ENCODE data around the gene ADAMTS12.
"Not testable (repeated sequence)": the region's sequence is repeated elsewhere in the genome, so short reads cannot be mapped to it uniquely, and the experiment has no call there.

ADAMTS12 gene

DNA sequence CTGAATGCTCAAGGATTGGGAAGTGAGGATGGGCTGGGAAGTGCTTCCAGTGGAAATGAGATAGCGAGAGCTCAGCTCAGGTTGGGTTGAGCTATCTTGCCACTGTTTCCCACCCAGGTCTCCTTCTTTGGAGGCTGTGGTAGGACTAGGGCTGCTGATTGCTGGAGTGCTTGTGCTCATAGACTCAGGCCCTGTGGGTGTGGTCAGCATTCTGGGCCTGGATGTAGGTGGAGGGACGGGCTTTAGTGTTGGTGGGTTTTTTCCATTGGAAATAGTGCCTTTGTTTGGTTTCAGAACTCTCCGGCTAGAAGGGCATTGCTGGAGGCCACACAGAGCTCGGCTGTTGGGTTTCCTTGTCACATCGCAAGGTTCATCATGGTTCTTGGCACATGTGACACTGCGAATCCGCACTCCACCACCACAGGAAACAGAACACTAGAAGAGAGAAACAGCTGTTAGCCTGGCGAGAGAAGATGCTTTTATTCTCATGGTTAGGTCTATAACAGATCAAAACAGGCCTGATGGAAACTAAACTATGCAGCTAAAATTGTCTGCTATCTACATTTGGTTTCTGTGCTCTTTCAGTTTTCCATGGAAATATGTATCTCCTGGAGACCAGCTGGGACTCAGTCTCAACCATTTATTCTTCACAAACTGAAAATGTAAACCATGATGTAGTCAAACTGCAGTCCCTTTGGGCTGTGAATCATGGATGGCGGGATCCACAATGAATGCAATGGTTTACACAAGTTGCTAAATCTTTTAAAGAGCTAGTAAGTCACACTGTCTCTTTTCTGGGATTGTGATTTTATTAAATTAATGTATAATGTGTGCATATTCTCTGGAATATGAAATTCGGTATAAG lies 314.8 kb downstream of the ADAMTS12 start:
- no peak for DNase-seq

GRCh38 chr5:33565324-33565723 lies 326.5 kb downstream of the ADAMTS12 start:
- DNase-seq = no peak

GRCh38 chr5:33563983-33564908 lies 327.5 kb downstream of the ADAMTS12 start:
- DNase-seq = no peak

DNA sequence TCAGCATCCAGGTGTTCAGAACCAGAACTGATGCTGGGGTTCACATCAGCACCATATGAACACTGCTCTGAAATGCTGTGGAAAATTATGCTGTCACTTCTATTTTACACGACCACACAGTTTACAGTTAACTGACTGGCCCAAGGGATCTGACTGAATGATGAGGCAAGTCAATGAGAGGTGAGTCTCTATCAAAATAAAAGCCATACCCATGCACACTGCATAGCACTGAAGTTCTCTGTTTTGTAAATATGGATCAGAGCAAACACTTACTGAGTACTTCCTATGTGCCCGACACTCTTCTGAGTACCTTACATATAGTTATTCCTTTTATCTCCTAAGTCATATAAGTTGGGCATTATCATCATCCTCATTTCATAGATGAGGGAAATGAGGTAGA lies 328.3 kb downstream of the ADAMTS12 start:
- DNase-seq = no peak

DNA sequence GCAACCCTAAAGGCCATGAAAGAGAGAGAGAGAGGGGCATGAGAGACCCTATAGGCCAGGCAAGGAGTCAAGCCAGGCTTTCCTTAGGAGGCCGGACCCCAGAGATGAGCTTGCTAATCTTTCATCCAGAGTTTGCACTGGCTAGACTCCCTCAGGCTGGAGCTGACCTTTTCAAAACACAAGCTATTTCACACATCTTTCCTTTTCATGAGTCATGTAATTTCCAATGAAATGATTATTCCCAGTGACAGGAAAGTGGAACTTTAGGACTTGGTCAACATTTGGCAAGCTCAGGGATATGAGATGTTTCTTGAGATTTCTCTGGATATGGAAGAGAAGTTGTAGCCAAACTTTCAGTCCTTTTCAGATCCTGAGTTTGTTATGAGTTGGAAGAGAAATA lies 333.3 kb downstream of the ADAMTS12 start:
- no peak for DNase-seq

DNA sequence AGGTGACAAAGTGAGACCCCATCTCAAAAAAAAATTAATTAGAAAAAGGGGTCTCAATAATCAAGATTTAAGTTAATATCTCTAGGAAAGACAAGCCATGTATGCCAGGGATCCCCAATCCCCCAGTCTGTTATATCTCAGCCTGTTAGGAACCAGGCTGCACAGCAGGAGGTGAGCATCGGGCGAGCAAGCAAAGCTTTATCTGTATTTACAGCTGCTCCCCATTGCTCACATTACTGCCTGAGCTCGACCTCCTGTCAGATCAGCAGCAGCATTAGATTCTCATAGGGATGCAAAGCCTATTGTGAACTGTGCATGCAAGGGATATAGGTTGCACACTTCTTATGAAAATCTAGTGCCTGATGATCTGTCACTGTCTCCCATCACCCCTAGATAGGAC lies 334.2 kb downstream of the ADAMTS12 start:
- DNase-seq = no peak

DNA sequence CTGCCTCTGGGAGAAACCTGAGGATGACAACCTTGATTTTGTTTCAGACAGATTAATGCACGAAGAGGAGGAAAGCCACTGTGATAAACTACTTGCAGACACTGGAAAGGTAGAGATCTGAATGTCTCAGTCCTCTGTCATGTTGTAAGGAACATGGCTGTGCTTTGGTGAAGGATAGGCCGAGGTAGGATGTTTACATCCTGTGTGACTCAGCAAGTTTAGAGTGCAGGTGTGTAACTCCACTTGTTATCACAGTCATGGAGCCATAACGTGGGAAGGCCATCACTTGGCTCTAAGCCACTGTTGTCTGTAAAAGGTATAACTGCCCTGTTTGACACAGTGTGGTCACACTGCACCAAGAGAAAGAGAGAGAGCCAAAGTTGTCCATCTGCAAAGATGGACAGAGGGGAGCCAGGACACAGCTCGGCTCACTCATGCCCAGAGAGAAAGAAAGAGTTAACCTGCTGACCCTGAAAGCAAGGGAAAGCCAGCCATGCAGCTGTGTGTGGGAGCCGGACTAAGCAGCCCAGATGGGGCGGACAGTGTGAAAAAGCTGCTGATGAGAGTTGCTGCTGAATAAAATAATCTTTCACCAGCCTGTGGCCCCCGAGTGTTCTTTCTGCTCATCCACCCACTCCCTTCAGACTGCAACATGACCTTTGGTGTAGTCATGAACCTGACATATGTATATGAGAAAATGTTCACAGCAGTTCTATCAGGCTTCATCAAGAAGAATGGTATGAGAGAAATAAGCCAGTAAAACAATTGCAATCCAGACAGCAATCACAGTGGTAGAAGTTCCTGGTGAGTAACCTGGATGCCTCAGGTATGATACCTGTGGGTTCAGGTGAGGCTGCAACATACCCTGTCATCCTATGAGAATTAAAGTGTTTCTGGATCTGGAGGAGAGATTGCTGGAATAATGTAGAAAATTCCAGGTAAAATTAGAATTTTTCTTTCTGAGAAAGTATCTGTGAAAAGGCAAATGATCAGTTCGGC lies 335.2 kb downstream of the ADAMTS12 start:
- peak; percentile 3 for DNase-seq

DNA sequence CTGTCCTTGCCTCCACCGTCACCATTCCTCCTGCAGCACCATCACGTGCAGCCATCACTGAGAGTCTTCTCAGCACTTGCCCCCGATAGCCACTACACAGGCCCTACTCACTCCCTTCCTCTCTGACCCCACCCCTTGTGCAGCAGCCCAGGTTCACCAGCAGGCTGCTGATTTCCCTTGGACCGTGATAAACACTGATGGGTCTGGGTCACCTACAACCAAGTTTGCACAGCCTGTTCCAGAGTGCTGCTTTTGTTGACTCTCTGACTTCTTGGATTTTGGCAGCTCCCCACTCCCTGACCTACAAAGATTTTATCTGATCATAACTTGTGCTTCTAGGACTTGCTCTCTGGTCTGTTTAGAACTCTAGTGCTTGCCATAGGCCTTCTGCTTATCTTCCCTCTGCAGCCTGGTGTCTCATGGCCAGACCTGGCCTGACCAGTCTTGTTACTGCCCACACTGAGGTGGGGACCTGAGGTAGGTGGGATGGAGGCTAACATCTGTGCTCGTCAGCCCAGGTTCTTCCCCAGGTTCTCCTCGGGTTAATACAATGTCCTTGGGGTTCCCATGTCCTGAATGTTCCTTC lies 341.7 kb downstream of the ADAMTS12 start:
- no peak for DNase-seq

DNA sequence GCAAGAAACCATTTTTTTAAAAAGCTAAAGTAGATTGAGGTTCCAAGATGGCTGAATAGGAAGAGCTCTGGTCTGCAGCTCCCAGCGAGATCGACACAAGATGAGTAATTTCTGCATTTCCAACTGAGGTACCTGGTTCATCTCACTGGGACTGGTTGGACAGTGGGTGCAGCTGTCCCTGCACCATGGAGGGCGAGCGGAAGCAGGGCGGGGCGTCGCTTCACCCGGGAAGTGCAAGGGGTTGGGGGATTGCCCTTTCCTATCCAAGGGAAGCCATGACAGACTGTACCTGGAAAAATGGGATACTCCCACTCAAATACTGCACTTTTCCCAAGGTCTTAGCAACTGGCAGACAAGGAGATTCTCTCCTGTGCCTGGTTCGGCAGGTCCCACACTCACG lies 352.0 kb downstream of the ADAMTS12 start:
- not testable (repeated sequence) for DNase-seq

DNA sequence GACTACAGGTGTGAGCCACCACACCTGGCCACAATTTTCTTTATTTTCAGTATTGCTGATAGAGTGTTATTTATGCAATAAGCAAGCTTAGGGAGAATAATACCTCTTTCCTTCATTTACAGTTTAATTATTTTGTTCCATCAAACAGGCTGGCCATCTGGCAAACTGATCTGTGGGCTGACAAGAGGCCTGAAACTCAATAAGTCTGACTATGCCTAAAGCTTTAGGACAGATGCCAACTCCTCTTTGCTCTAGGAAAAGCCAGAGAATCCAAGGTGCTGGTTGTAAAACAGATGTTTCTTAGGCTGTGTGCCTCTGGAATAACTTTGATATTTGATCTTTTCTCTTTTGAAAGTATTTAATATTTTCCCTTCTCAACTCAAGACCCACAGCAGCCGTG lies 352.6 kb downstream of the ADAMTS12 start:
- DNase-seq = no peak

DNA sequence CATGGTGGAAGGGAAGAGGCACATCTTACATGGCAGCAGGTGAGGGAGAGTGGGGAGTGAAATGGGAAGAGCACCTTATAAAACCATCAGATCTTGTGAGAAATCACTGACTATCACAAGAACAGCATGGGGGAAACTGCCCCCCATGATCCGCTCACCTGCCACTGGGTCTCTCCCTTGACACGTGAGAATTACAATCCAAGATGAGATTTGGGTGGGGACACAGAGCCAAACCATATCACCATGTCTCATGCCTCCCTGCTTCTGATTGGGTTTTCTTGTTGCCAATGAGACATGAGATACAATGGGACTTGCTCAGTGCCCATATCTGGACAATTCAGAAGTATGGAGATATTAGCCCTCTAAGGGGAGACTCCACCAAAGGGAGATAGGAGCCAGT lies 353.6 kb downstream of the ADAMTS12 start:
- no peak for DNase-seq

DNA sequence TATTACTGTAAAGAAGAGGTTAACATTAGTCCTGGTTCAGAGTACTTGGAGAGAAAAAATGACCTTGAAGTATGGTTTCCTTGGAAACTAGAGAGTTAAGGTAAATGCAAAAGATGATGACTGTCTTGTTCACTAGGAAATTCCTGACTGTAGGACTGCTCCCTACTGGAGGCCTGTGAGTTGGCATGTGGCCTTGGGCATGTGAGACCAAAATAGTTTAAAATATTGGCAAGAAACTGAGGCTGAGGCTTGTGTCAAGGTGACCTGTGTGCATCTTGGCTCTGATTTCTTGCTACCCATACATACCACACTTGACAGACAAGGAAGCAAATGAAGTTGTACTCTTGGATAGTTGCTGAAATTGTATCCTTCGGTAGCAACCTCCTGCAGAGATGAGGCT lies 354.6 kb downstream of the ADAMTS12 start:
- DNase-seq = no peak

DNA sequence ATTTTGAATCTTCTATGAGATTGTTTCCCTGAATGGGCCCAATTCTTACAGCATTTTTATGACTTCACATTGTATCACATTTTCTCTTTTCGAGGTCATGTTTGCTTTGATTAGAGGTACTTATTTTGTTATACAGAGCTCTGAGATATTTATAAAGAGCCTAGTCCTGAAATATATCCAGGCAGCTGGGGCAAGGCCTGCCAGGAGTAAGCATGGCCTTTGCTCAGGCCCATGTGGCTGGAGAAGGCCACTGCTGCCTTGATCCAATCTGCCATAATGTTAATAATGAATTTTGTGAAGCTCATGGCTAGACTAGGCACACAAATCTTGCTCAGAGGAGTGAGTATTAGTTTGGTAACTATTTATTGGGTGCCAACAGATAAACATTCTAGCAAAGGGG lies 355.0 kb downstream of the ADAMTS12 start:
- no peak for DNase-seq

GRCh38 chr5:33531824-33532223 lies 360.0 kb downstream of the ADAMTS12 start:
- no peak for DNase-seq

GRCh38 chr5:33531037-33531298 lies 360.8 kb downstream of the ADAMTS12 start:
- DNase-seq = no peak

DNA sequence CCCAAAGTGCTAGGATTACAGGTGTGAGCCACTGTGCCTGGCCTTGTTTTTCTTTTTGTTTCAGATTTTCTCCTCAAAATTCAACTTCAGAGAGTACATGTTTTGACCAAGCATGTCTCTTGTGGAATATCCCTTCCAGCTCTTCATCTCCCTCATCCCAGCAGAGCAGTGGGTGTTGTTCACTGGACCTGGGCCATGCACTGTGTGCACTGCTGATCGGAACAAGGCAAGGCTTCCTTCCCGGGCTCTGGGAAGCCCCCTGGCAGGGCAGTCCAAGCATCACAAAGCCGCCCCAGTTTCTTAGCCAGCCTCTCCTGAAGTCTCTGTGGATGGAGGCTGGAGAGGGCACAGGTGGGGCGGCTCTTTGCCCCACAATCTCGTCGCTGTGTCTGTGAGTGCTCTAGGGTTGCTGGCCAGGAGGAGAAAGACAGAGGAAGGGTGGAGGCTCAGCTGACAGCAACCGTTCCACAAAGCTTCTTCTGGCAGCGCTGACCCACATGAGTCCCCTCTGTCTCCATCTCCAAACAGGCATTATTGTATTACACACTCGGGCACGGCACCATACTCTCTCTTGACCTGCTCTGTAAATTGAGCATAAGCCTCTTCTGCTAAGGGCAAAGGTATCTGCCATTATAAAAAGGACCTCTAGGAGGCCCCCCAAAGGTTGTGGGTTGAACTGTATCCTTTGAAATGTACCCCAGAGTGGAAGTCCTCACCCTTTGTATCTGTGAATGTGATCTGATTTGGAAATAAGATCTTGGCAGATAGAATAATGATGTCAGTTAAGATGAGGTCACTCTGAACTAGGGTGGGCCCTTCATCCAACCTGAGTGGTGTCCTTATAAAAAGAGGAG lies 361.4 kb downstream of the ADAMTS12 start:
- no peak for DNase-seq

DNA sequence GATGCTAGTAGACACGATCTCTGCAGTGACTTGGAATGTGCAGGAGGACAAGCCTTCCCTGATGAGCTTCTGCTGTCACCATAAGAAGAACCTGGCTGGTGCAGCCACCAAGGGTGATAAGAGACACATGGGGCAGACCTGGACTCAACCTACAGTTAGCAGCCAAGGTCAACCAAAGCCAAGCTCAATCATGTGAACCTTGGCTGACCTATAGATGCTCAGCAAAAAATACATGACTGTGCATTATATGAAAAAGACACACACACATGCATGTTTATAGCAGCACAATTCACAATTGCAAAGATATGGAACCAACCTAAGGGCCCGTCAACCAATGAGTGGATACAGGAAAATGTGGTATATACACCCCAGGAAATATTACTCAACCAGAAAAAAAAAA lies 364.1 kb downstream of the ADAMTS12 start:
- DNase-seq = no peak

- no peak for DNase-seq
Measured at GRCh38 chr5:33526755-33527154, 365.0 kb downstream of the ADAMTS12 start.

- DNase-seq = no peak
Measured at GRCh38 chr5:33524476-33524875, 367.3 kb downstream of the ADAMTS12 start.

- DNase-seq = no peak
Measured at GRCh38 chr5:33523208-33523771, 368.5 kb downstream of the ADAMTS12 start.

DNA sequence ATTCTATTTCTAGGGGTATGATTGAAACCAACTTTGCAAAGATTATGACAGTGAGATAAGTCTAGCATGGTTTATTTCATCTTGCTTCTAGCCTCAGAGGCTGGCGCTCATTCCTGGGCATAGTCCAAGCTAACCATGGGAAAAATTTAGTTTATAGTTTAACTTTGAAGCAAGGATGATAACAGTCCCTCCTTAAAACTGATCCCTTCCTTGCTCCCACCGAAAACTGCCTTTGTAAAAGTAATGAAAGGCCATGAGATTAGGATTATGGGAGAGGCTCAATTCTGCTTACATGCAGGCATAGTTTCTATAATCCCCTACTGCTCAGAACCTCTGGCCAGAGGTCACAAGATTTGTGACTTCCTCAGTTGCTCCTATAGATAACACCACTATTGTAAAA lies 375.4 kb downstream of the ADAMTS12 start:
- no peak for DNase-seq

Data from NCI-H510A (cell line).